ENCODE data around the gene CCDC8.
A peak's percentile ranks its signal among the peaks of the same experiment; 100 is the strongest.

Gene CCDC8

DNA sequence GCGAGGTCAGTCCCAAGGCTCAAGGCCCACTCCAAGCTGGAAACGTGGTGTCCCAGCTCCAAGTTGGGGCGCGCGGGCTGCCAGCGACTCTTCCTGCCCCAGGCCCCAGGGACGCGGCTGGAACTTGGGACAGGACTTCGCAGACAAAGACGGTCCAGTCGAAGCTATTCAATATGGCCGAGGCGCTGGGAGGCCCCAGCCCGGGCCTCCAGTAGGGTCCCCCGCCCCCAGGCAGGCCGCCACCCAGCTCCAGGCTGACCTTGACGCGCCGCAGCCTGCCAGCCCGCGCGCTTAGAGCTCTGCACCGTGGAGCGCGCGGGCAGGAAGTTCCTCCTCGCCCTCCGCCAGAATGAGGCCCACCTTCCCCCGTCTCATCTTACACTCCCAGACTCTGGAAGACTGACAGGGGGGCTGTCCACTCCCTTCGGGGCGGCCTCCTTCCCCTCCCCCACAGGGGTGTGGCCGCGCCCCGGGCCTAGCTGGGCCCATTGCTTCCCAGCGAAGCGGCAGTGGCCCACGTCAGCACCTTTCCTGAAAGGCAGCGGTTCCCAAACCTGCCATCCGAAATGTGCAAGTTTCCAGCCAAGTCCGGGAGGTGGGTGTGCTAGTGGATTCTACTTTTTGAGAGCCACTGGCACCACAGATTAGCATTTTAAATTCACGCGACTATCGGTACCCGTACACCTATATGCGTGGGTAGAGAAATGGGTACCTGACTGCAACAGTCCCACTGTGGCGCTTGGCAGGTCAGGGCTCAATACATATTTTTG is at the start of gene CCDC8:
CCDC8 (minus strand) TSS at position 303 of the 770 bp plus-strand sequence. CDS start 754 bp downstream, outside the sequence.
- DNase-seq (ENCODE audit: low read depth, low spot score) = peak; percentile 69
- TF ChIP-seq CTCF (IDR thresholded peaks at IDR 0.05; ENCODE audit: insufficient read depth, low read length, missing control alignments) = no peak
- peak within 1 kb of the TSS; percentile 76 for H3K4me3 ChIP-seq (ENCODE audit: low read depth, low read length)
- CTCF ChIA-PET = interaction anchor here (1.3 to 2.7 kb wide), 6 partner anchors 10 to 75 kb away, joined by 4 to 18 read pairs (median 6); no protein-coding TSS in a partner anchor
- POLR2A ChIA-PET = interaction anchor here (0.7 to 0.9 kb wide), 5 partner anchors 8 to 141 kb away, joined by 3 to 4 read pairs (median 3); no protein-coding TSS in a partner anchor

DNA sequence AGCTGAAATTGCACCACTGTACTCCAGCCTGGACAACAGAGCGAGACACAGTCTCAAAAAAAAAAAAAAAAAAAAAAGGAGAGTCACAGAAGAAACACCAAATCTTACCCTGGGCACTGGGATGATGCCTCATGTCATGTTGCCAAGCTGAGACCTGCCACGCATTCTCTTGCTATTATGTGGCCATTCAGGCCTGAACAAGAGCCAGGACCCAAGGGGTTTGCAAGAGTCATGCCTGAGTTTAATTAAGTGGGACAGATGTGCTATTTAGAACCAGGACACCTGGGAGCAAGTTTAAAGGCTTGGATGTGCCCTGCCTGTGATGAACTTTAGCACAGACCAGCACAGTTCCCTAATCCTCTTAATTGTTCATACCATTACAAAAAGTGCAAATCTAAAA is 48.2 kb upstream of the CCDC8 start:
- TF ChIP-seq CTCF (IDR thresholded peaks at IDR 0.05; ENCODE audit: insufficient read depth, low read length, missing control alignments) = no peak
- ChIA-PET CTCF (interaction anchor here (1.0 kb wide), 1 partner anchor 13 kb away, joined by 3 read pairs; no protein-coding TSS in a partner anchor), POLR2A (no interaction called here)
- no peak overlapping the region for H3K4me3 ChIP-seq (ENCODE audit: low read depth, low read length)
- no peak for DNase-seq (ENCODE audit: low read depth, low spot score)

- DNase-seq (ENCODE audit: low read depth, low spot score) = no peak
- no peak overlapping the region for H3K4me3 ChIP-seq (ENCODE audit: low read depth, low read length)
- ChIA-PET POLR2A (no interaction called here), CTCF (interaction anchor here (1.0 kb wide), 1 partner anchor 13 kb away, joined by 3 read pairs; no protein-coding TSS in a partner anchor)
- TF ChIP-seq CTCF (IDR thresholded peaks at IDR 0.05; ENCODE audit: insufficient read depth, low read length, missing control alignments) = no peak
These were observed 47.6 kb upstream of the CCDC8 start for GRCh38 chr19:46460981-46461380.

GRCh38 chr19:46460055-46460454 is 46.7 kb upstream of the CCDC8 start:
- POLR2A ChIA-PET = no interaction called here
- CTCF ChIA-PET = interaction anchor here (0.6 to 0.8 kb wide), 2 partner anchors 58 to 113 kb away, joined by 3 read pairs; no protein-coding TSS in a partner anchor
- TF ChIP-seq CTCF (IDR thresholded peaks at IDR 0.05; ENCODE audit: insufficient read depth, low read length, missing control alignments) = no peak
- no peak for DNase-seq (ENCODE audit: low read depth, low spot score)
- no peak overlapping the region for H3K4me3 ChIP-seq (ENCODE audit: low read depth, low read length)

- ChIA-PET CTCF (interaction anchor here (0.6 to 1.1 kb wide), 2 partner anchors 57 to 62 kb away, joined by 3 to 4 read pairs; no protein-coding TSS in a partner anchor), POLR2A (no interaction called here)
- H3K4me3 ChIP-seq (ENCODE audit: low read depth, low read length) = no peak overlapping the region
- no peak for DNase-seq (ENCODE audit: low read depth, low spot score)
- TF ChIP-seq CTCF (IDR thresholded peaks at IDR 0.05; ENCODE audit: insufficient read depth, low read length, missing control alignments) = no peak
These were observed 43.6 kb upstream of the CCDC8 start for GRCh38 chr19:46456930-46457329.

DNA sequence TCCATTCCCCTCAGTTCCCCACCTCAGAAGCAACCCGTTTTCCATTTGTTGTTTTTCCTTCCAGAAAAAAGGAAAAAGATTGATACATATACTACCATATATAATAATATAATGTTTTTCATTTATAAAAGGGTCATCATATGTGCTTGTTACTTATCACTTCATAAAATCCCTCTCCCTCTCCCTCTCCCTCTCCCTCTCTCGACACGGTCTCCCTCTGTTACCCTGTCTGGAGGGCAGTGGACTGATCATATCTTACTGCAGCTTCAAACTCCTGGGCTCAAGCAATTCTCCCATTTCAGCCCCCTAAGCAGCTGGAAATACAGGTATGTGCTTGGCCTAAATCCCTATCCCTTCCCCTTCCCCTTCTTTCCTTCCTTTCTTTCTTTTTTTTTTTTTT is 40.9 kb upstream of the CCDC8 start:
- no peak for TF ChIP-seq CTCF (IDR thresholded peaks at IDR 0.05; ENCODE audit: insufficient read depth, low read length, missing control alignments)
- ChIA-PET CTCF (no interaction called here), POLR2A (no interaction called here)
- no peak overlapping the region for H3K4me3 ChIP-seq (ENCODE audit: low read depth, low read length)
- DNase-seq (ENCODE audit: low read depth, low spot score) = no peak

Measured in AG04449 (cell line).